Stimulated activated CD8-positive, alpha-beta memory T cell treated with anti-CD3 and anti-CD28 coated beads, Interleukin-15, amount 100 ng/mL, for 1 hour (primary cell): Measurements from ENCODE around the gene UBE2E2.
"Not testable (repeated sequence)": the region's sequence is repeated elsewhere in the genome, so short reads cannot be mapped to it uniquely, and the experiment has no call there.

ENCODE experiments used
- DNase-seq: peaks from one replicate; pipeline ENCODE4 v3.0.0-alpha.2; 2020; ENCODE audit warnings: low read depth

Gene UBE2E2

DNA sequence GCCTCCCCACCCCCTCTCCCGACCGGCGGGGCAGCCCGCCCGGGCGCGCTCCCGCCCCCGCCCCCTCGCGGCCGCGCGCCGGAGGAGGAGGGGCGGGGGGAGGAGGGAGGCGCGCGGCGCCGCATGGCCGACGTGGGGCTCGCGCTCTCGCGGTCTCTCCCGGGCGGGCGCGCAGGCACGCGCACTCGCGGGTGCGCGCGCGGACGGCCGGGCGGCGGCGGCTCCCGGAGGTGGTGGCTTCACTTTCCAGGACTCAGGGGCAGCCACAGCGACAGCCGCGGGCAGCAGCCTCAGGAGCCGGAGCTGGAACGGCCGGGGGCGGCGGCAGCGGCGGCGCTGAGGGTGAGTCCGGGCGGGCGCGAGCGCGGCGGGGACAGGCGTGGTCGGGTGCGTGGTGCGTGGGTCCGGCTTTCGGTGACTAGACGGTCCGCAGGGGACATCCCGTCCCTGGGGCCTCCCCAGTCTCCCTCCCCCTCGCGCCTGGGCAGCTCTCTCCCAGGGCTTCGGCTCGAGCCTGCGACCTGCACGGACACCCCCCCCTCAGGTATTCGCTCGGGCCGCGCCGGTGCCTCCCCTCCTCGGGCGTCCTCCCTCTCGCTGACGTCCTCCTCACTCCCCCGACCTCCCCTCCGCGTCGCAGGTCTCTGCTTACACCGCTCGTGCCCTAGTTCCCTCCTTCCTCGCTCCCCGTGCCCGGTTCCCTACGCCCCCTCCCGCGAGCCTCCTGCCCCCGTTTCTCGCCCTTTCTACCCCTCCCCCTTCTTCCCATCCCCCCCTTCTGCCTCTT is at the start of gene UBE2E2:
Gene UBE2E2 (plus strand): TSS at position 407 of the 787 bp plus-strand sequence.
- no peak for DNase-seq

DNA sequence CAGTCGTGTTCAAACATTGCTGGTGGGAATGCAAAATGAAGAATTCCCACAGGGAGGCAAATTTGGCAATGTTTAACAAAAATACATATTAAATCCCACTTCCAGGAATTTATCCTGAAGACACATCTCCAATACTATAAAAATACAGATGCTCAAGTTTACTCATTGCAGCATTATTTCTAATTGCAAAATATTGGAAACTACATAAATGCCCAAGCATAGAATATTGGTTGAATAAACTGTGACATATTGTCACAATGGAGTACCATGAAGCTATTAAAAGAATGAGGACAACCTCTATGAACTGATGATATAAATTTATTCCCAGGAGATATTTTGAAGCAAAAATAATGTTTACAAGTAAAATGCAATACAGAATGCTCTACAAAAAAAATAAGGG is 49.7 kb upstream of the UBE2E2 start:
- no peak for DNase-seq

DNA sequence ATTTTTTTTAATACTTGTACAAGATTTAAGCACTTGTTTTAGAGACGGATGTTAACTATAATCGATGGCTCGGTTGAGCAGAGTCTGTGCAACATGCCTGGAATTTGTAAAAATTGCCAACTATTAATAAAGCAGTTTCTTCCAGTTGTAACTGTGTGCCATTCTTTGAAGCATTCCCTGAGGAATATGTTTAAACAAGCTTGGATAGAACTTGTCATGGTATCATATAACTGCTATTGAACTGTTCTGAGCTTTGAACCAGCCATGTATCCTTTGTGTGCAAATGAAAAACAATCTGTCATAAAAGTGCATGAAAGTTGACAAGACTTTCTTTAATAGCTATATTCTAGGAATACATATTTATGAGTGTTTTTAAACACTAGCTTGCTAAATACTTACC is 45.8 kb upstream of the UBE2E2 start:
- DNase-seq: no peak

DNA sequence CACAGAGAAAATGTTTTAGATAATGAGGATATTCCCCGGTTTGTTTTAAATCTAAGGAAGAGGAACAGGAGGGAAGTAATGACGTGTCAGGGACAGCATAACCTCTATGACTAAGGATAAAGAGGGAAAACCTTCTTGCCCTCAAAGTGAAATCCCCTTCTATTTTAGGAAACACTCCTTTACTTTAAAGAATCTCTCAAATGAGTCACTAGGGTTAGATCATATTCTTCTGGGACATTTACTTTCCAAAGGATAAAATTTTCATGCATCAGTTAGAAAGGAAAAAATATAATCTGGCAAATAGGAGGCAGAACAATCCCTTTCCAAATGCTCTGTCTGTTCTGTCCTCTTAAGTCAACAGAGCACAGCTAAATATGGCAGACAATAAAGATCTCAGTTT is 43.2 kb upstream of the UBE2E2 start:
- DNase-seq: no peak

DNA sequence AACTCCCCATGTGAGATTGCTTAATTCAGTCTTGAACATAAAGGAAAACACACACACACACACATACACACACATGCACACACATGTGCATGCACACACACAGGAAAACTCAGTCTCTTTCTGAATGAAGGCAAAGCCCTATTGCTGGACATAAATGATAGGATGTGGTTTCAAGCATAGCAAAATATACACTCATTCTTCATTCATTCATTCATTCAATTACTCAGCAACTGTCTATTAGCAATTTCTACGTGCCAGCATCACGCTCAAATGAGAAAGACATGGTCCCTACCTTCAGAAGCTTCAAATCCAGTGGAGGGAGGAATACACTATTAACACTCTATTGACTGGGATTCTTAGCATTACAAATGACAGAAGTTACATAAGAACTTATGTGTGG is 41.8 kb upstream of the UBE2E2 start:
- no peak for DNase-seq

DNA sequence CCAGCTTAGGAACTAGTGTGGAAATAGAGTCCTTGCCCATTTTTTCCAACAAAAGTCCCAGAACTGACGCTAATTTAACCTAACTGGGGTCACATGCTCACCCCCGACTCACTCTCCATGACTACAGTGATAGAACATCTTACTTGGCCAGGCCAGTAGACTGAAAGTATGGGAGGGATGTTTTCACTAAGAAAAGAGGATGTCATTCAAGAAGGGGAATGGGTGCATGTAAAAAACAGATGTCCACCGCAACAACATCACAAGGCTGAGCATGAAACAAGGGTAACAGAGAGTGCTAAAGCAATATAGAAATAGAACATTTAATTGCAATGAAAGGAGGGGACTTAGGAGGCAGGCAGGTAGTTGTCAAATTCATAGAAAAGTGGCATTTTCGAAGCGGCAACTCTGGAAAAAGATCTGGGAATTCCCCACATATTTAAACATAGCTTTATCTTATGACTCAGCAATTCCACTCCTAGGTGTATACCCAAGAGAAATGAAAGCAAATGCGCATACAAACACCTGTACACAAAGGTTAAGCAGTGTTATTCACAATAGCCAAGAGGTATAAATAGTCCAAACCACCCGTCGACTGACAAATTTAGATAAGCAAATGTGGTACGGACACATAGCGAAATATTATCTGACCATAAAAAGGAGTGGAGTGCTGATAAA is 41.1 kb upstream of the UBE2E2 start:
- DNase-seq: no peak

DNA sequence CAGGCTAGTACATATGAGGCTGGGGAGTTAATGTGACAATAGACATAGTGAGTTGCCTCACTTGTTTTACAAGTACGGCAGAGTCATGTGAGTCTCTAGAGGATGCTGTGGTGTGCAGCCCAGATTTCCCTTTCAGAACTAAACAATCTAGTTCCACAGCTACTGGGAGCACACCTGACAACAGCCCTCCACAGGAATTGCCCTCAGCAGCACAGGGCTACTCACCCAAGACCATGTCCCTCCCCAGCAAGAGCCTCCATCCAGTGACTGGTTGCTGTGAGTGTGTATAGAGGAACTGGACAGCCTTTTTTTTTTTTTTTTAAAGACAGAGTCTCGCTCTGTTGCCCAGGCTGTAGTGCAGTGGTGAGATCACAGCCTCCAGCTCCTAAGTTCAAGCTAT is 40.2 kb upstream of the UBE2E2 start:
- no peak for DNase-seq

DNA sequence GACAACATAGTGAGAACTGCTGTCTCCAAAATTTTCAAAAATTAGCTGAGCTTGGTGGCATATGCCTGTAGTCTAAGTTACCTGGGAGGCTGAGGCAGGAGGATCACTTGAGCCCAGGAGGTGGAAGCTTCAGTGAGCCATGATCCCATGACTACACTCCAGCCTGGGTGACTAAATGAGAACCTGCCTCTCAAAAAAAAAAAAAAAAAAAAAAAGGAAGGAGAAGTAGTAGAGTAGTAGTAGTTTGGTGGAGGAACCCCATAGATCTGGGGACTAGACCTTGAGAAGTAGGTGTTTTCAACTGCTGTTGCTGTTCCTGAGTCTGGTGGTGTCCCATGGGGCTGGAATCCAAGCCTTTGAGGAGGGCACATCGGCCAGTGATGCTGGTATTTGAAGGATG is 38.4 kb upstream of the UBE2E2 start:
- no peak for DNase-seq

DNA sequence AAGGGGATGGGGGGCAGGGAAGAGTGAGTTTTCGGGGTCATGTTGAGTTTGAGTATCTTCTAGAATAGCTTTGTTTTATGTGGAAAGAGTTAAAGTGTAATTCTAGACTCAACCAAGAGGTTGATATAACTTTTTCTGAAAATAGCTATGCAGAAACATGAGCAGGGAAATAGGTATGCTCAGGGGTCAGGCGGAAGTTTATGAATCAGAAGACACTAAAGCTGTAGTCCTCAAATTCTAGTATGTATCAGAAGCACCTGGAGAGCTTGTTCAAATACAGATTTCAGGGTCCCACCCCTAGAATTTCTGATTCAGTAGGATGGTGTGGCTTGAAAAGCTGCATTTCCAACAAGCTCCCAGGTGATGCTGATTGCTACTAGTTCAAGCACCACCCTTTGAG is 37.6 kb upstream of the UBE2E2 start:
- no peak for DNase-seq

DNA sequence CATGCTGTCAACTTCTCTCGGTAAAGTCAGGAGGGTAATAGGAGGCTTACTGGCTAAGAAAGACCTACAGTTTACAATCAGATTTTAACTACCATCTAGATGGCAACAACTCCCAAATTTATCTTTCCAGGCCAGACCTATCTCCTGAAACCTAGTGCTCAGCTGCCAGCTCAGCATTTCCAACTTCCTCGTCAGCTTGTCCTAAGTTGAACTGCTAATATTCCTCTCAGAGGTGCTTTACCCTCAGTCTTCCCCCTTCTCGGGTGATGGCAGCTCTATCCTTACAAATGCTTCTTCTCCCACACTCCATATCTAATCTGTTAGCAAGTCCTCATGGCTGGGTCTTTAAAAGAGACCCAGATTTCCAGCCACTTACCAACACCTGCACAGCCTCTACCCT is 36.9 kb upstream of the UBE2E2 start:
- DNase-seq: no peak

DNA sequence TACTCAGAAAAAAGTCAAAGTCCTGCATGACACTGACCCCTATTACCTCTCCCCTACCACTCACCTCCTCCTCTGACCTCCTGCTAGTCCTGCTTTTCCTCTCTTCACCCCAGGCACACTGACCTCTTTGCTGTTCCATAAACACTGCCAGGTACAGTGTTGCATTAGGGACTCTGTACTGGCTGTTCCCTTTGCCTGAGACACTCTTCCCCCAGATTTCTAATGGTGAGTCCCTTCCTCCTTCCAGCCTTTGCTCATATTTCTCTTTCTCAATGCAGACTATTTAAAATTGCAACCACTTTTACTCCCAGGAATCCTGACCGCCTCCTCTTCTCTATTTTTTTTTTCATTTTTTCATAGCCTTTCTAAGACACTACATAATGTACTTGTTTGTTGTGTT is 36.3 kb upstream of the UBE2E2 start:
- no peak for DNase-seq

DNA sequence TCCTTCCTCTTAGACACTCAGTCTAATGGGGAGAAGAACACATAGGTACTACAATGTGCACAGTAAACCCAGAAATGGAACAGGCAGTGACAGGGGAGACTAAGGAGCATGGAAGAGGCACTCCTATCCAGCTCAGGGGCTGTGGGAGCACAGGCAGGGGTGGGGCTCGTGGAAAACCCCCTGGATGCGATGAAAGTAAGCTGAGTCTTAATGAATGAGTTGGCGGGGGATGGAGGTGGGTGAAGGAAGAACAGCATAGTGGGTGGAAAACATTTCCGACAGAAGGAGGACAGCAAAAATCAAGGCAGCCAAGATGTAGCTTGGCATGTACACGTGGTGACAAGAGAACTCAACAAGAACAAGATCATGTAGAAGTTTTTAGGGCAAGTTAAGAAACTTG is 33.6 kb upstream of the UBE2E2 start:
- no peak for DNase-seq

DNA sequence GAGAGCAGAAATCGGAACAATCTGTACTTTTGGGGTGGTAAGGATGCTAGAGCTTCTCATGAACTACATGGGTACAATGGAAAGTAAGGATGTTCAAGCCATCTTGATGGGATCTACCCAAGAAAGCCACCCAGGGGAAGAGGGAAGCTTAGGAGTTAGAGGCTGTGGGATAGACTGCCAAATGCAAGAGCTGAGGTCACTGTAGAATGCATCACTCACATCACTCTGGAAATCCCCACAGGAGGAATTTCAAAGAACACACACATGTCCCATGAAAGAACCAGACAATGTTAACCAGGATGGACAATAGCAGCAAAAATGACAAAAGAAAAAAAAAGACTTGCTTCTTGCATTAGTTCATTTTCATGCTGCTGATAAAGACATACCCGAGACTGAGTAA is 32.8 kb upstream of the UBE2E2 start:
- DNase-seq: no peak

DNA sequence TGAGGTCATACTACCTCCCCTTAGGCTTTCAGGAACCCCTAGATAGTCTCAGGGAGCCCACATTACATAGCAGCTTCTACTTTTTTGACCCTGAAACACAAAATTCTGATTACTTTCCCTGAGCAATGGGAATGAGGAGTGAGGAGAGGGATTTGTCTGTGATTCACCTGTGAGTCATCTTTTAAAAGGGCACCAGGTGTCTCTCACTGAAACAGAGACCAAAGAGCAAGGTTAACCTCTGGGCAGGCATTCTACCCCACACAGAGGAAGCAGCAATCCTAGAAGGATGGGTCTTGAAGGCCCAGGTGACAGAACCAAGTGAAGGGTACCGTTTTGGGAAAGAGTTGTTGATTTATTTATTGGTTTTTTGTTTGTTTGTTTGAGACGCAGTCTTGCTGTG is 31.1 kb upstream of the UBE2E2 start:
- no peak for DNase-seq

DNA sequence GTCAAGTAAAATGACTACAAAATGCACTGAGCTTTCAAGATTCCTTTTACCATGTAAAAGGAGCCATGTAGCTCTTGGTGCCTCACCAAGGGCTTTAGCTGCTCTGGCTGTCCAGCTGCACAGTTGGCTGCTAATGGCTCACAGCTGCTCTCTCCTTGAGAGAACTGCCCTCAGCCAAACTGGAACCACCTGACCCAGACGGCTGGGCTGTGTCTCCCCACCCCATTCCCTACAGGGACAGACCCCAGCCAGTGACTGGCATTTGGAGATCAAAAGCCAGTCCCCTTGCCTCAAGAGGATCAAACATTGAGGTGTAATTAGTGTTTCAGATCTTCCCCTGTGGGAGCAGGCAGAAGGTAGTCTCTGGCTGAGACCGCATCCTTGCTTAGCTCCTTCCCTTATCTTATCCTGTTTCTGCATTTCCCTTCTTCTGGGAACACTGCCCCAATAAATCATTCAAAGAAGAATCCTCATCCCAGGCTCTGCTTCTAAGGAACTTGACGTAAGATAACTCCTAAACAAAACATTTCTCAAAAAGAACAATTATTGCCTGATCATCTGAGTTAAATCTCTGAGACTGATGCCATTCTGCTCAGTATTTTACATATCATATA is 28.6 kb upstream of the UBE2E2 start:
- no peak for DNase-seq

DNA sequence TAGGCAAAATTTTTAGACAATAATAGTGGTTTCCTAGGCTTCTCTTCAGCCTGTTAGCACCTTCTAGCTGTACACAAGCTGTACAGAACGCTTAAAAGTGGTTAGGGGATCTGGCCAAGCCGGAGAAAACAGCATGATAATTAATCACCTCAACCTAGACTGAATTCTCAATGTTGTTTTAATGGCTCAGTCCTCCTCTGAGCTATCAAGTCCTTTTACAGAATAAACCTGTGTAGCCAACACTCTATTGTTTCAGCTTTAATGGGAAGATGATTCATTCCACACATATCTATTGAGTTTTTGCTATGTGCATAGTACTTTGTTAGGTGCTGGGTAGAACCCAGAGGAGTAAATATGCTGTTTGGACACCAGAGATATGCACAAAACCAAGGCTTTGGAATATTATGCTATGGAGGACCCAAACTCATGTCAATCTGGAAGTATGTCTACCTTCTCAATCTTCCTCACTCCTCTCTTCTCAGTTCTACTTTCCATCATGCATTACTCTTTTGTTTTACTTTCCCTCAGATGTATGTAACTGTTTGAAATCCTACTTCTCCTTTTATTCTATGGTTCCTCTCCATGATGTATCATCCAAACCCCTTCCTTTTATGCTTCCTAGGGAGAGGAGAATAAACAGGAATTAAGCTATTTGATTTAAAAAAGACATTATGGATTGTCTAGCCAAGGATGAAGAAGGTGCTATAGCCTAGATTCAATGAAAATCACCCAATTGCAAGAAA is 27.6 kb upstream of the UBE2E2 start:
- DNase-seq: no peak

DNA sequence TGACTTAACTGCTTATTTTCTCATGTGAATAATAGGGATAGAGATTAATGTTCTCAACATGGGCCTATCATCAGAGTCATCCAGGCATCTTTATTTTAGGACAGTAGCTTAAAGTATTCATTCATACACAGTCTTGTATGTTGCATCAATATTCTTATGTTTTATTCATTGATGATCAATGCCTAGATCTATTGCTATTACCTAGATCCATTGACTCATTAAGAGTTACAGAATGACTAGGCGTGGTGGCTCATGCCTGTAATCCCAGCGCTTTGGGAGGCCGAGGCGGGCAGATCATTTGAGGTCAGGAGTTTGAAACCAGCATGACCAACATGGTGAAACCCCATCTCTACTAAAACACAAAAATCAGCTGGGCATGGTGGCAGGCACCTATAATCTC is 26.3 kb upstream of the UBE2E2 start:
- DNase-seq: not testable (repeated sequence)

DNA sequence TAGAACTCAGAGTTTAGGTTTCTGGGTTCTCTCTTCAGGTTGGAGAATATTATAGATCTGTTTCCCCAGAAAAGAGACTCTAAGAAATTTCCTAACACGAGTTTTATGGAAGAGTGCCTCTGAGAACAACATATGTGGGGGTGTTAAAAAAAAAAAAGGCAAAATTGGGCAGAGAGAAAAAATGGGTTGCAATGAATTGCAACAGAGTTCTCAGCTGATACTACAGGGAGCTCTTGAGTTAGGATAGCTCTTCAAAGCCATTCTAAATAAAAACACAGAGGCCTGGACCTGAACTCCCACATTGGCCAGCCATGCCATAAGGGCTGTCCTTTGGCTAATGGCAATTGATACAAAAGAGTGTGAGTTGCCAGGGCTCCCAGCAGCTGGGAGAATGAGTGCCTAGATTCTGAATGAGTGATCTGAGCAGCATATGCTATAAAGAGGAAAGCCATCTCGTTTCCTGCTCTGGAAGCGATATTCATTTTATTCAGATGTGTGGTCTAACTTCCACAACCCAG is 20.1 kb upstream of the UBE2E2 start:
- no peak for DNase-seq

DNA sequence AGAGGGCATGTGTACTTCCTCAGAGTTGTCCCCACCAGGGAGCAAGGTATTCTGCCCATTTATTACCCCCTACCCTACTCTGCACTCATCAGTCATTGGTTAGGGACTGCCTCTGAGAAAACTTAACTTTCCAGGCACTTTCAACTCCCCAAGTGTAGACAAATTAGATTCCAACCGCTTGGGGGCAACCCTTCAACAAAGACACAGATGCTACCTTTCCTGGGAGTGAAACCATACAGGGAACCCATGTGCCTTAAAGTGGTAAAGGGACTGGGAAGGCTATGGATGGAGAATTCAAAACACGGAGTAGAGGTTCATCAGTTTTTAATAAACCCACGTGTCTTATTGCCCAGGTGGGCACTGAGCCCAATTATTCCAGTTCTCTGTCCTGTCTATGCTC is 19.4 kb upstream of the UBE2E2 start:
- DNase-seq: no peak

DNA sequence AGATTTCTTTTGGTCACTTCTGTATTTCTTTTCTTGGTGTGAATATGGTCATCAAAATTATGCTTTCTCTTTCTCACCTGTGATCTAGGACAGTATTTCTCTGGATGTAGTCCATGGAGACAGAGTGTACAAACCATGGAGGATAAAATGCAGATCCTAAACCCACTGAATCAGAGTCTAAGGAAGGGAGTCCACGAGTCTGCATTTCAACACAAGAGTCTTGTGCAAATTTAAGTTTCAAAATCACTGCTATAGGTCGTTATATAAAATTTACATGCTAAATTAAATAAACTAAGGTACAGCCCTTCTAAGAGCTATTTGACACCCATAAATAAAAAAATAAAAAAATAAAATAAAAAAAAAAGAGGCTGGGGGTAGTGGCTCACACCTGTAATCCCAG is 17.3 kb upstream of the UBE2E2 start:
- DNase-seq: no peak

DNA sequence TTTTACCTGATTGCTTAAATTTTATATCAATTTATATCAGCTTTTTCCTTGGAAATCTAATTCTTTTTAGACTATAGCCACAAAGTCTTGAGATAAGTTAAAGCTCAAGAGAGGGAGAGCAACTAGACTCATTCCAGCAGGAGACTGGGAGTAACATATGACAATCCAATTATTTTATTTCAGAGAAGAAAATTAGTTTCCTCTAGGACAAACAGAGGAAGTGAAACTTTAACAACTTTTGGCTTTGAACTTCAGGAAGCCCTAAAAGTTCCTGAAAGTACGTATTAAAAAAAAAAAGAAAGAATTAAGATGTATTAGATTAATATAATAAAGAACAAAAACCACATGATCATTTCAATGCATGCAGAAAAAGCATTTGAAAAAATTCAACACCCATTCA is 13.9 kb upstream of the UBE2E2 start:
- DNase-seq: no peak

DNA sequence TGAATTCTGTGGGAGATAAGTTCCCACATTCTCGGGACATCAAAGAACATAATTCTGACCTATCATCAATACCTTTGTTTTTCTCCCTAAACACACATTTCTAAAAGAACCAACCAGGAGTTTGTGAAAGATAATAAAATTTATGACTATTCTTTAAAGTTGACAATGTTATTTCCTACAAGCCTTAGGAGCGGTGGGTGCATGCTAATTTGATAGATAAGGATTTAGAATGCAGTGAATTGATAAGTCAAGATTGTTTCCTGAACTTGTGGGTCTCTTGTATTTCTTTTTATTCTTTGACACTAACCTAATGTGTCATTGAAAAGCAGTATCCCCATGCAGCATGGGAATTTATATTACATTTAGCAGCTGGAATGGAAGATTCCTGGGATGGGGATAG is 10.3 kb upstream of the UBE2E2 start:
- DNase-seq: no peak

DNA sequence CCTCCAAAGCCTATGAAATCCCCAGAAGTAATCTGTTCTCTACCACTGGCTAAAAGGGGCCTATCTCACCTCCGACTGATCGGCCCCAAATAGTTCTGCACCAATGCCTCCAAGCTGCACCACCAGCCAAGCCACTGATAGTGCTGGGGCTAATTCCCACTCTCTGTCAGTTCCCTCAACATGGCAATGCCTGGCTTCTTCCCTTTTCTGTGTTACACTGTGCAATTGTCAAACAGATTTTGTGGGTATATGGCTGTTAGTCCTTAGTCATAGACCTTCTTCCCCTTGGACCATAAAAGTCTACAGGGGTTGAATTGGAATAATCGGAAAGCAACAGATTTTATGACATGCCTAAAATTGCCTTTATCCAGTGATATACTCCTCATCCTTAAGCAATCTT is 9.3 kb upstream of the UBE2E2 start:
- no peak for DNase-seq
